CD14-positive monocyte (primary cell): ENCODE measurements around the gene P2RX5. TPM values are rescaled to one million over a fixed set of nuclear protein-coding genes. Genes with fewer than 3 reads are reported as not detected.
"Not testable (repeated sequence)": the region's sequence is repeated elsewhere in the genome, so short reads cannot be mapped to it uniquely, and the experiment has no call there.

Source experiments
- DNase-seq, 3 donors: peaks; one replicate each; pipeline ENCODE4 v3.0.0-alpha.2; 2011 to 2022
- H2AFZ ChIP-seq: 2 replicates; pipeline ENCODE4 v1.6.0; 2012; ENCODE audit warnings: mild to moderate bottlenecking, low read depth, low read length, inconsistent platforms; ENCODE audit not compliant: insufficient read depth, poor library complexity, severe bottlenecking
- H3K27ac ChIP-seq, 2 donors: 1 replicate in 1 of 2; 2 replicates in 1 of 2; pipeline ENCODE4 v1.5.1; 2012 to 2013; ENCODE audit warnings: low read length in 2 of 2, control low read depth in 1 of 2, inconsistent platforms in 1 of 2, low read depth in 1 of 2, mild to moderate bottlenecking in 1 of 2
- H3K27me3 ChIP-seq, 2 donors: one replicate each; pipeline versions ENCODE4 v1.6.0 to v1.6.1; 2011 to 2013; ENCODE audit warnings: low read length in 2 of 2; ENCODE audit not compliant: control insufficient read depth in 2 of 2, insufficient read depth in 2 of 2
- H3K36me3 ChIP-seq, 2 donors: replicated peaks in 1 of 2; 1 replicate in 1 of 2; 2 replicates in 1 of 2; pipeline versions ENCODE4 v1.5.1 to v1.6.1; 2012 to 2013; ENCODE audit warnings: low read length in 2 of 2, control low read depth in 1 of 2, inconsistent platforms in 1 of 2, mild to moderate bottlenecking in 1 of 2; ENCODE audit not compliant: insufficient read depth in 2 of 2, control insufficient read depth in 1 of 2
- H3K4me1 ChIP-seq, 2 donors: 1 replicate in 1 of 2; 2 replicates in 1 of 2; pipeline versions ENCODE4 v1.5.1 to v1.6.1; 2012 to 2013; ENCODE audit warnings: low read length in 2 of 2, control low read depth in 1 of 2, inconsistent platforms in 1 of 2, mild to moderate bottlenecking in 1 of 2, moderate library complexity in 1 of 2; ENCODE audit not compliant: insufficient read depth in 2 of 2, control insufficient read depth in 1 of 2
- H3K4me2 ChIP-seq: replicated peaks from 2 replicates; pipeline ENCODE3; 2012; ENCODE audit warnings: low read length, moderate library complexity, mild to moderate bottlenecking; ENCODE audit not compliant: poor library complexity, severe bottlenecking; ENCODE audit errors: extremely low read depth
- H3K4me3 ChIP-seq, 3 experiments: fragments of 200-600 bp in 1 of 3; sonication (generic) in 1 of 3; replicated peaks in 1 of 3; 1 replicate in 2 of 3; 2 replicates in 1 of 3; pipeline ENCODE4 v1.5.1; 2011 to 2013; ENCODE audit warnings: low read length in 3 of 3, mild to moderate bottlenecking in 3 of 3, control low read depth in 2 of 3, low read depth in 2 of 3, inconsistent platforms in 1 of 3, moderate library complexity in 1 of 3
- H3K79me2 ChIP-seq: 2 replicates; pipeline ENCODE4 v1.6.0; 2012; ENCODE audit warnings: mild to moderate bottlenecking, control low read depth, inconsistent platforms, low read length, moderate library complexity; ENCODE audit not compliant: insufficient read depth
- H3K9ac ChIP-seq: 2 replicates; pipeline ENCODE4 v1.6.0; 2017; ENCODE audit warnings: low read length, mild to moderate bottlenecking; ENCODE audit not compliant: insufficient read depth, poor library complexity, severe bottlenecking
- H3K9me3 ChIP-seq, 2 donors: replicated peaks in 1 of 2; 1 replicate in 1 of 2; 2 replicates in 1 of 2; pipeline versions ENCODE4 v1.5.1 to v1.6.1; 2012 to 2013; ENCODE audit warnings: low read length in 2 of 2, control low read depth in 1 of 2; ENCODE audit not compliant: control insufficient read depth in 1 of 2, insufficient read depth in 1 of 2
- H4K20me1 ChIP-seq: 2 replicates; pipeline ENCODE4 v1.6.0; 2012; ENCODE audit warnings: mild to moderate bottlenecking, low read length, control low read depth, moderate library complexity; ENCODE audit not compliant: insufficient read depth
- H3K27ac Mint-ChIP-seq, 7 donors: one replicate each; pipeline ENCODE4 v1.8.0; 2020; ENCODE audit warnings: mild to moderate bottlenecking in 7 of 7, mixed read lengths in 7 of 7, moderate library complexity in 6 of 7, inconsistent platforms in 2 of 7
- H3K27me3 Mint-ChIP-seq, 3 donors: one replicate each; pipeline ENCODE4 v1.8.0; 2021 to 2022; ENCODE audit warnings: low read depth in 3 of 3, mild to moderate bottlenecking in 3 of 3, mixed read lengths in 3 of 3, moderate library complexity in 3 of 3, inconsistent platforms in 1 of 3
- H3K36me3 Mint-ChIP-seq, 2 donors: one replicate each; pipeline ENCODE4 v1.8.0; 2020; ENCODE audit warnings: mixed read lengths in 2 of 2, inconsistent platforms in 1 of 2, mild to moderate bottlenecking in 1 of 2
- H3K4me1 Mint-ChIP-seq: one replicate; pipeline ENCODE4 v1.8.0; 2020; ENCODE audit warnings: mild to moderate bottlenecking, mixed read lengths
- H3K4me3 Mint-ChIP-seq, 2 donors: one replicate each; pipeline ENCODE4 v1.8.0; 2020; ENCODE audit warnings: mild to moderate bottlenecking in 2 of 2, mixed read lengths in 2 of 2, moderate library complexity in 1 of 2
- H3K9me3 Mint-ChIP-seq, 7 donors: one replicate each; pipeline ENCODE4 v1.8.0; 2020 to 2022; ENCODE audit warnings: mixed read lengths in 7 of 7, mild to moderate bottlenecking in 6 of 7, moderate library complexity in 6 of 7, inconsistent platforms in 2 of 7
- WGBS: methylation state at CpG from one replicate; pipeline ENCODE4 v1.1.5; 2013; ENCODE audit warnings: missing lambda C conversion rate; ENCODE audit not compliant: insufficient coverage; 5-methylcytosine and 5-hydroxymethylcytosine counted together
- intact Hi-C, 2 donors: fragments of 100-400 bp; cut with micrococcal nuclease; formaldehyde crosslinking; loops; one replicate each; pipeline versions ENCODE4 v1.15.0 to v1.15.1; 2023
- polyA plus RNA-seq, 3 donors: library from polyadenylated mRNA; depleted of rRNA in 1 of 3; unstranded in 2 of 3; stranded (reverse) in 1 of 3; fragments of 300-500 nt in 2 of 3; fragments of >200 nt in 1 of 3; fragmentation: Illumina TruSeq in 2 of 3; gene quantifications; 1 replicate in 2 of 3; 2 replicates in 1 of 3; pipeline ENCODE4 v1.2.3, GENCODE V29; 2012 to 2021
- TF ChIP-seq, protein P1 (sequence below): fragments of 200-600 bp; IDR thresholded peaks from one replicate; pipeline ENCODE4 v1.8.0; 2022; ENCODE audit warnings: antibody characterized with exemption, mild to moderate bottlenecking

P2RX5 gene
- polyA plus RNA-seq, 3 donors = 0.64 to 8.8 (median 3.4) TPM

DNA sequence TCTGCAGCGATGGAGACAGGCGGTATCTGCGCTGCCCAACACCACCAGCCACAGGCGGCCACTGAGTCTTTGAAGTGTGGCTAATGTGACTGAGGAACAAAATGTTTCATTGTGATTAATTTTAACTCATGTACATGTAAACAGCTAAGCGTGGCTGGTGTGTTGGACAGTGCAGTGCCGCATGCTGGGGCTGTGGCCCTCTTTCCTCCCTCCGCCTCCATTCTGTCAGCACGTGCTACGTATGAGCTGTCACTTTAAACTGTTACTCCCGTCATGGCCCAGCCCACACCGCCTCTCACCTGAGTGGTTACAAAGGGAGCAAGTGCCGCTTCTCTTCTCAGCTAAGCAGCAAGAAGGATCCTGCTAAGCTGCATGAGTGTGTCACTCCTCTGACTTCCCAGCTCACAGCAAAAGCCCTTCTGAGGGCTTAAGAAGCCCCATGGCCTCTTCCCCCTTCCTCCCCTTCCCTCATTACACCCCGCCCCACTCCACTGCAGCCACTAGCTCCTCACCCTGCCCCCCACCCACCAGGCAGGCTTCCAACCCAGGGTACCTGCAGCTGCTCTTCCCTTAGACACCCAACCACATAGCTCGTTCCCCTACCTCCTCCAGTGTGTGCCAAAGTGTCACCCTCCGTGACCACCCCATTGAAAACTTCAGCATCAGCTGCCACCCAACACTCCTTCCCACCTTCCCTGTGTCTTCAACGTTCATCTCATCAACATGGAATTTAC, 42.8 kb upstream of the P2RX5 start:
- no peaks in the 10 kb centered on the region for H4K20me1 ChIP-seq
- H2AFZ ChIP-seq = no peak overlapping the region
- TF ChIP-seq, protein P1, sequence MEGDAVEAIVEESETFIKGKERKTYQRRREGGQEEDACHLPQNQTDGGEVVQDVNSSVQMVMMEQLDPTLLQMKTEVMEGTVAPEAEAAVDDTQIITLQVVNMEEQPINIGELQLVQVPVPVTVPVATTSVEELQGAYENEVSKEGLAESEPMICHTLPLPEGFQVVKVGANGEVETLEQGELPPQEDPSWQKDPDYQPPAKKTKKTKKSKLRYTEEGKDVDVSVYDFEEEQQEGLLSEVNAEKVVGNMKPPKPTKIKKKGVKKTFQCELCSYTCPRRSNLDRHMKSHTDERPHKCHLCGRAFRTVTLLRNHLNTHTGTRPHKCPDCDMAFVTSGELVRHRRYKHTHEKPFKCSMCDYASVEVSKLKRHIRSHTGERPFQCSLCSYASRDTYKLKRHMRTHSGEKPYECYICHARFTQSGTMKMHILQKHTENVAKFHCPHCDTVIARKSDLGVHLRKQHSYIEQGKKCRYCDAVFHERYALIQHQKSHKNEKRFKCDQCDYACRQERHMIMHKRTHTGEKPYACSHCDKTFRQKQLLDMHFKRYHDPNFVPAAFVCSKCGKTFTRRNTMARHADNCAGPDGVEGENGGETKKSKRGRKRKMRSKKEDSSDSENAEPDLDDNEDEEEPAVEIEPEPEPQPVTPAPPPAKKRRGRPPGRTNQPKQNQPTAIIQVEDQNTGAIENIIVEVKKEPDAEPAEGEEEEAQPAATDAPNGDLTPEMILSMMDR = no peak
- H3K4me3 ChIP-seq = no peak overlapping the region
- 87% methylated on average over 14 of the region's 16 CpGs for WGBS
- H3K4me1 ChIP-seq = peaks cover 18 to 22% of the 10 kb centered on the region in 2 donors
- Mint-ChIP-seq H3K4me1 (peaks cover 23% of the 10 kb centered on the region), H3K4me3 (no peak overlapping the region), H3K27me3 (peaks cover 0 to 6% (median 3%) of the 10 kb centered on the region in 3 donors), H3K36me3 (no peaks in the 10 kb centered on the region), H3K9me3 (peaks cover 0 to 7% (median 4%) of the 10 kb centered on the region in 7 donors), H3K27ac (peak overlapping the region in 2 of 7 donors; percentile 16)
- intact Hi-C loops = loop anchor here in 1 of 2 donors (10.0 kb wide), 1 partner anchor 266 kb away; no protein-coding TSS in a partner anchor
- no peaks in the 10 kb centered on the region for H3K36me3 ChIP-seq
- no peak overlapping the region for H3K9ac ChIP-seq
- no peaks in the 10 kb centered on the region for H3K9me3 ChIP-seq
- DNase-seq = no peak
- no peaks in the 10 kb centered on the region for H3K79me2 ChIP-seq
- H3K4me2 ChIP-seq = no peak overlapping the region
- H3K27ac ChIP-seq = no peak overlapping the region
- no peaks in the 10 kb centered on the region for H3K27me3 ChIP-seq

DNA sequence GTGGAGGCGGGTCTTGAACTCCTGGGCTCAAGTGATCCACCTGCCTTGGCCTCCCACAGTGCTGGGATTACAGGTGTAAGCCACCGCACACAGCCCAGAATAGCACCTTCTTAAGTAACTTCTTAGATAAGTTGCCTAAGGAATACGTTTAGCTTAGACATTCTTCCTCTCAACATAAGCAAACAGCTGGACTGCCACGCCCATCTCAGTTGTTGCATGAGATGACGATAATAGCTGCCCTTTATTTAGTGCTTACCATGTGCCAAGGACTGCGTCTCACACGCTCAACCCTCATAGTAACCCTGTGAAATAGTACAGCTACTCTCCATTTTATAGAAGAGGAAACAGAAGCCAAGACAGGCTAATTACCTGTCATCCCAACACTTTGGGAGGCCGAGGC, 39.6 kb upstream of the P2RX5 start:
- TF ChIP-seq, protein P1 = no peak
- Histone ChIP-seq H3K4me2 (no peak overlapping the region), H3K4me1 (peaks cover 8 to 9% of the 10 kb centered on the region in 2 donors), H3K9me3 (no peaks in the 10 kb centered on the region), H2AFZ (no peak overlapping the region), H3K9ac (no peak overlapping the region), H3K27ac (no peak overlapping the region), H3K4me3 (no peak overlapping the region), H4K20me1 (no peaks in the 10 kb centered on the region), H3K36me3 (no peaks in the 10 kb centered on the region), H3K79me2 (no peaks in the 10 kb centered on the region), H3K27me3 (no peaks in the 10 kb centered on the region)
- intact Hi-C loops = loop anchor here in 1 of 2 donors (10.0 kb wide), 1 partner anchor 269 kb away; no protein-coding TSS in a partner anchor
- no peak for DNase-seq
- Mint-ChIP-seq H3K27me3 (peaks cover 1 to 6% (median 3%) of the 10 kb centered on the region in 3 donors), H3K36me3 (no peaks in the 10 kb centered on the region), H3K27ac (no peak overlapping the region), H3K4me3 (no peak overlapping the region), H3K4me1 (peaks cover 14% of the 10 kb centered on the region), H3K9me3 (peaks cover 0 to 2% (median 0%) of the 10 kb centered on the region in 7 donors)
- WGBS = 55% methylated on average over 5 of the region's 8 CpGs

DNA sequence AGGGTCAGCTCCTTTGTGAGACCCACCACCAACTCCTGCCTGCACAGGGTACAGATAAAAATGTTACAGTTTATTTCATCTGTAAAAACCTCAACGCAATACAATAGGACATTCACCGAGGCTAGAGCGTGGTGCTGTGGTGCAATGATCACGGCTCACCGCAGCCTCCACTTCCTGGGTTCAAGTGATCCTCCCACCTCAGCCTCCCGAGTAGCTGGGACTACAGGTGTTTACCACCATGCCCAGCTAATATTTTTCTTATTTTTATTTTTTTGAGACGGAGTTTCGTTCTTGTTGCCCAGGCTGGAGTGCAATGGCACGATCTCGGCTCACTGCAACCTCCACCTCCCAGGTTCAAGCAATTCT, 38.9 kb upstream of the P2RX5 start:
- intact Hi-C loops = loop anchor here in 1 of 2 donors (10.0 kb wide), 1 partner anchor 270 kb away; no protein-coding TSS in a partner anchor
- not testable (repeated sequence) for H3K9me3 ChIP-seq, H3K4me1 Mint-ChIP-seq, H3K27me3 Mint-ChIP-seq, H2AFZ ChIP-seq, H3K9ac ChIP-seq, H3K4me1 ChIP-seq, H3K4me3 ChIP-seq, H4K20me1 ChIP-seq, H3K27me3 ChIP-seq, H3K4me3 Mint-ChIP-seq, DNase-seq, H3K4me2 ChIP-seq, H3K79me2 ChIP-seq, H3K36me3 Mint-ChIP-seq, H3K27ac Mint-ChIP-seq, H3K27ac ChIP-seq, H3K9me3 Mint-ChIP-seq, H3K36me3 ChIP-seq
- WGBS = 70% methylated on average over 6 of the region's 10 CpGs
